Right renal pelvis (tissue), 4 donors: ENCODE measurements around the gene MAN2A1. TPM values are rescaled to one million over a fixed set of nuclear protein-coding genes. Genes with fewer than 3 reads are reported as not detected.
"Not testable (repeated sequence)": the region's sequence is repeated elsewhere in the genome, so short reads cannot be mapped to it uniquely, and the experiment has no call there.

Experiments used
- DNase-seq, 4 donors: peaks; one replicate each; pipeline ENCODE4 v3.0.0-alpha.2; 2013; ENCODE audit warnings: low read depth in 4 of 4, low spot score in 3 of 4, missing footprints in 1 of 4
- polyA plus RNA-seq, 4 donors: library from polyadenylated mRNA; unstranded; fragments of 120-200 nt; gene quantifications; one replicate each; pipeline ENCODE4 v1.2.1, GENCODE V29; 2013; ENCODE audit not compliant: insufficient read length in 4 of 4

The MAN2A1 gene
- polyA plus RNA-seq, 4 donors = 65.1 to 82.5 (median 75.9) TPM

GRCh38 chr5:109748546-109748945, 58.8 kb downstream of the MAN2A1 start:
- no peak for DNase-seq

GRCh38 chr5:109750463-109750862, 60.7 kb downstream of the MAN2A1 start:
- no peak for DNase-seq

- no peak for DNase-seq
These were observed 63.6 kb downstream of the MAN2A1 start for GRCh38 chr5:109753279-109753678.

- no peak for DNase-seq
These were observed 64.6 kb downstream of the MAN2A1 start for GRCh38 chr5:109754319-109754718.

GRCh38 chr5:109755761-109756160, 66.0 kb downstream of the MAN2A1 start:
- DNase-seq = no peak

- DNase-seq = no peak
These were observed 66.9 kb downstream of the MAN2A1 start for GRCh38 chr5:109756543-109757185.

GRCh38 chr5:109757490-109757889, 67.8 kb downstream of the MAN2A1 start:
- DNase-seq = no peak

GRCh38 chr5:109759306-109759705, 69.6 kb downstream of the MAN2A1 start:
- DNase-seq = no peak

GRCh38 chr5:109760130-109760529, 70.4 kb downstream of the MAN2A1 start:
- not testable (repeated sequence) for DNase-seq

- no peak for DNase-seq
These were observed 73.1 kb downstream of the MAN2A1 start for GRCh38 chr5:109762821-109763220.

- DNase-seq = no peak
These were observed 77.7 kb downstream of the MAN2A1 start for GRCh38 chr5:109767184-109767995.

- DNase-seq = no peak
These were observed 78.3 kb downstream of the MAN2A1 start for GRCh38 chr5:109767997-109768396.

GRCh38 chr5:109769597-109770291, 80.0 kb downstream of the MAN2A1 start:
- no peak for DNase-seq

- DNase-seq = no peak
These were observed 85.4 kb downstream of the MAN2A1 start for GRCh38 chr5:109775130-109775529.

GRCh38 chr5:109779036-109779735, 89.5 kb downstream of the MAN2A1 start:
- peak in 1 of 4 donors; percentile 12 for DNase-seq

- no peak for DNase-seq
These were observed 95.0 kb downstream of the MAN2A1 start for GRCh38 chr5:109784687-109785086.

- no peak for DNase-seq
These were observed 96.6 kb downstream of the MAN2A1 start for GRCh38 chr5:109786206-109786855.

GRCh38 chr5:109788596-109788995, 98.9 kb downstream of the MAN2A1 start:
- no peak for DNase-seq

- no peak for DNase-seq
These were observed 102.9 kb downstream of the MAN2A1 start for GRCh38 chr5:109792613-109793012.

- no peak for DNase-seq
These were observed 114.1 kb downstream of the MAN2A1 start for GRCh38 chr5:109803854-109804253.
